Ishikawa (cell line): Measurements from ENCODE around the gene KCNQ1.

Experiments used
- CEBPB ChIP-seq: IDR thresholded peaks from 2 replicates; pipeline ENCODE4 v1.6.1; 2012
- CREB1 ChIP-seq: IDR thresholded peaks from 2 replicates; pipeline ENCODE4 v1.6.1; 2012; ENCODE audit warnings: low read depth
- EP300 ChIP-seq: IDR thresholded peaks from 2 replicates; pipeline ENCODE4 v1.6.1; 2012; ENCODE audit warnings: borderline replicate concordance
- FOXM1 ChIP-seq: IDR thresholded peaks from 2 replicates; pipeline ENCODE4 v1.6.1; 2012; ENCODE audit warnings: low read depth, borderline replicate concordance
- MAX ChIP-seq: IDR thresholded peaks from 2 replicates; pipeline ENCODE4 v1.6.1; 2012
- NFIC ChIP-seq: IDR thresholded peaks from 2 replicates; pipeline ENCODE4 v1.6.1; 2012
- RAD21 ChIP-seq: IDR thresholded peaks from 2 replicates; pipeline ENCODE4 v1.6.1; 2012; ENCODE audit warnings: low read depth
- REST ChIP-seq: IDR thresholded peaks from 2 replicates; pipeline ENCODE4 v1.6.1; 2012; ENCODE audit warnings: low read depth, mild to moderate bottlenecking
- TAF1 ChIP-seq: IDR thresholded peaks from 2 replicates; pipeline ENCODE4 v1.6.1; 2012; ENCODE audit warnings: low read depth, mild to moderate bottlenecking
- TCF12 ChIP-seq: IDR thresholded peaks from 2 replicates; pipeline ENCODE4 v1.6.1; 2012; ENCODE audit warnings: low read depth
- TEAD4 ChIP-seq: IDR thresholded peaks from 2 replicates; pipeline ENCODE4 v1.6.1; 2012
- ZBTB7A ChIP-seq: IDR thresholded peaks from 2 replicates; pipeline ENCODE4 v1.6.1; 2012; ENCODE audit warnings: low read depth

- no peak for TF ChIP-seq REST
- TF ChIP-seq EP300, result no peak
- no peak for TF ChIP-seq TAF1
- TF ChIP-seq FOXM1, result no peak
- TF ChIP-seq NFIC, result no peak
- no peak for TF ChIP-seq ZBTB7A
- TF ChIP-seq CREB1, result no peak
- no peak for TF ChIP-seq TEAD4
- TF ChIP-seq TCF12, result no peak
- no peak for TF ChIP-seq RAD21
- no peak for TF ChIP-seq MAX
- TF ChIP-seq CEBPB, result no peak
Measured at GRCh38 chr11:2673871-2674471, 229.2 kb downstream of the KCNQ1 start.
